LHCN-M2 (cell line): Measurements from ENCODE around the gene WIPI1. TPM values are rescaled to one million over a fixed set of nuclear protein-coding genes. Genes with fewer than 3 reads are reported as not detected.

Source experiments
- DNase-seq: peaks from one replicate; pipeline ENCODE4 v3.0.0-alpha.2; 2012; ENCODE audit warnings: low read depth
- total RNA-seq: library from RNA; depleted of rRNA; stranded (reverse); fragments of >200 nt; gene quantifications from 2 replicates; pipeline ENCODE4 v1.2.3, GENCODE V29; 2014

The WIPI1 gene
- total RNA-seq, 1 experiment from 2014 or later: 37.7 TPM

DNA sequence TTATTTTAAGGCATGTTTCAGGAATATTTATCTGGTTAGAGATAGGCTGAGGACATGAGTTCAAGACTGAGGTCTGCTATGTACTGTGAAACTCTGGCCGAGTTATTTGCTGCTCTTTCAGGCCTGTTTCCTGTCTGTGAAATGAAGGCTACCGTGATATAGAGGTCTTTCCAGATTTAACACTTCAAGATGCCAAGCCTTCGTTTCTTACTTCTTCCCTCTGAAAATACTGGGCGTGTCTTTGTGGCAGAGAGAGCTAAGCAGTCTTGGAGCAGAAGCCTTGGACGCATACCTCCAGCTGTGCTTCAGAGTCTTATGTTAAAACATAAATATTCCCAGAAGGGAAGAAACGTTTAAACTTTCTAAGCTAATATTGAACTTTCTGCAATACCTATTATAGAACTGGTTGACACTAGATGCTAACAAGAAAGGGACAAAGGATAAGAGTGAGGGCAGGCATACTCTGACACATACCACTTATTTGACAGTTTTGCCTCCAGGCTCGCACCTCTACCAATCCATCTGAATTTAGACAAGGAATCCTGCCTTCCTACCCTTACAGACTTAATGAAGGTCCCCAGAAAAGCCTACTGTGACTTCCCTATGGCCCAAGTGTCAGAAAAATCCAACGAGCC, 17.5 kb downstream of the WIPI1 start:
- no peak for DNase-seq

DNA sequence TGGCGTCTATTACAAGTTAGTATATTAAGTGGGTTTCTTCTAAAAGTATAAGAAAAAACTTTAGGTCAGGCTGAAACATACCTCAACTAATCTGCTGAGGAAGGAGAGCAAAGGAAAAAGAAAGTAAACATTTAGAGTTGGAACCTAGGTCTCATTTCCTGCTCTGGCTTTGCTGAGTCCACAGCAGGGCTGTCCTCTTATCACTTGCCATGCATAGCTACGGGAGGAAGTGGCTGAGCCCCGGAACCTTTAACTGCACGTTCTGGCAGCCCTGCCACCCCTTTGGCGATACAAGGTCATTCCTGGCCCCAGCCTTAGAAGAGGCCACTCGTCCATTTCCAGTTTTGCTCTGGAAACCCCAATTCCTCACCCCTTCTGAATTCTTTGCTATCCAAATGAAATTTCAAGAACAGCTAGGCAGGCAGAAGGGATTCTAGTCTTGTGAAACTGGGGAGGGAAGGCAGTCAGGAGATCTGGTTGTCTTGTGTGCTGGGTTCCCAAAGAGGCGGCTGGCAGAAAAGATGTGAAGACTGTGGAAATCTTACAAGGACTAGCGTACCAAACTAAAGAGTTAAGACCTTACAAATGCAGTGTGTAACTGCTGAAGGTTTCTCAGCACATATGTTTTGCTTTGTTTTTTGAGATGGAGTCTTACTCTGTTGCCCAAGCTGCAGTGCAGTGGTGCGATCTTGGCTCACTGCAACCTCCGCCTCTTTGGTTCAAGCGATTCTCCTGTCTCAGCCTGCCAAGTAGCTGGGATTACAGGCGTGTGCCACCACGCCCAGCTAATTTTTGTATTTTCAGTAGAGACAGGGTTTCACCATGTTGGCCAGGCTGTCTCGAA, 19.1 kb downstream of the WIPI1 start:
- no peak for DNase-seq

DNA sequence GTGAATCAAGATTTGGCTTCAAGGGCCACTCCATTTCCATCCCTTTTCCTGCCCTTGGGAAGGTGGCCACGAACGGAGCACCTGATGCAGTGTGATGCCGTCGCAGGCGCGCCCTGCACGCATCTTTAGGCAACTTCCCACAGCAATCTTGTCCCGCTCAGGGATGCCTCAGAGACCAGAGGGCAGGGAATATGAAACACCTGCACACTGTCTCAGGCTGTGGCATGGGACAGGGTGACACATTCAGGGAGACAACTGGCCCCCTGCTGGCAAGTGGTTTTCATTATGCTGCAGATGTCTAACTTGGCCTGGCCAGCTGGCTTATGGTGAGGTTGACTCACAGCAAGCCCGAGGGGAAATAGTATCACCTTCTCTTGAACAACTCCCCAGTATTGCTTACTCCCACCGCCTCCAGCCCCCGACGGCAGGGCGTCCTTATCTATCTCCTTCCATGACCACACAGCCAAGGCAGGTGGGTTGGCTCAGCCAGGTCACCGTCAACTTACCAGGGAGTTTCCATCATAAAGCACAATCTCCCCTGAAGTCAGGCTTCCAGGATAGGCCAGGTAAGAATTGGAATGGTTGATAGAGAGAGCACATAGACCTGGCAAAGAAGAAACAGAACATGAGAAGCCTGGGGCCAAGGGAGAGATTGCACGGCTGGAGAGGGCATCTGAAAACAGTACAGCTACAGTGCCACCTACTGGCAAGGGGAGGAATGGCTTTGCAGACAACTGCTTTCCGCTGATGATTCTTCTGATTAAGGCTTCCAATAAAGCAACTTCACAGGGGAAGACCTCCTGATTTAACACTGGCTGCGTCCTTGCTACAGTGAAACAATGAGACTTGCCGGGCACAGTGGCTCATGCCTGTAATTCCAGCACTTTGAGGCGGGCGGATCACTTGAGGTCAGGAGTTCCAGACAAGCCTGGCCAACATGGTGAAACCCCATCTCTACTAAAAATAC, 21.1 kb downstream of the WIPI1 start:
- peak; percentile 63 for DNase-seq

DNA sequence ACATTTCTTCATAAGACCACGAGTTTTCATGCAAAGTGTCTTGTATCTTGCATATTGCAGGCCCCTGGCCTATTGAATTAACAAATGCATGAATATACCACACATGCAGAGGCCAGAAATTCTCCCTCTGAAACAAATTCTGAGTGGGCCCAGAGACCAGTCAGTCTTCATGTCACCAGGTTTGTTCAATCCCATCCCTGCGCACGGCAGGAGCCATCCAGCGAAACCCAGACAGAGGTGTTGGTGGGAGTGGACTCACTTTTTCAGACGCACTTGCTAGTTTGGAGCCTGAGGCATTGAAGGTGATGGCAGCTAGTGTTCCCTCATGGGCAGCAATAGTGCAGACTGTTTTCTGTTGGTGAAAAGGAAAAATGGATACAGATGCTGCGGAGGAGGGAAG, 21.9 kb downstream of the WIPI1 start:
- DNase-seq: no peak

DNA sequence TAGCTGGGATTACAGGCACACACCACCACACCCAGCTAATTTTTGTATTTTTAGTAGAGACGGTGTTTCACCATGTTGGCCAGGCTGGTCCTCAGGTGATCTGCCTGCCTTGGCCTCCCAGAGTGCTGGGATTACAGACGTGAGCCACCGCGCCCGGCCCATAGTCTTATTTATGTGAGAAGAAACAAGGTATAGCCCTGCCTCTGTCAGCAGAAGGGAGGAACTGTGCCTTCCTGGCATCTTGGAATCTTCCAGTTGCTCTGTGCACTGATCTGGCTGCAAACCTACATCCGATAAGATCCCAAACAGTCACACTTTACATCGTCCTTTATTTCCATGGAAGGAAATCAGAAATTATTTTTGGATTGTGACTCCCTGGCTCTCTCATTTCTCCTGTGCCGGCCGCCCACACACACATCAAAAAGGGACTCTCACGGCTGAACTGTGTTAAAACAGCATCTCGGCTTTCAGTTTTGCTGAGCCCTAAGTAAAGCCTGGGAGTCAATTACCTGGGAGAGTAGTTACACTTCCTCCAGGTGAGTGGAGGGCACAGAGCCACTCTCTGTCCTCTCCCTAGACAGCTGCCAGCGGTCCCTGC, 23.3 kb downstream of the WIPI1 start:
- no peak for DNase-seq

DNA sequence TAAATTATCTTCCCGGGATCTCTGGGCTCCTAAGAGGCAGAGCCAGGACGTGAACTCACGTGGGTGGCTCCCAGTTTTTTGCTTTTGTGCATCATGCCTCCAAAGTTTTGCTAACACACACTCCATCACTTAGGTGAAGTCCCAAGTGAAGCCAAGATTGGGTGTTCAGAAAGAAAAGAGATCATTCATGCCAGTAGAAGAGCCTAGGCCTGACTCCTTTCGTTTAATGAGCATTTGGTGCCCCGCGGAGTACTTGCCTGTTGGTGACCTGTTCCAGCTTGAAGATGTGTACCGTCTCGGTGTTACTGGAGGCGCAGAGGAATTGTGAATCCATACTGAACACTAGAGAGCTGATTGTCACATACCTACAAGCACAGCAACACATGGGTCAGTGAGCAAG, 24.1 kb downstream of the WIPI1 start:
- no peak for DNase-seq

DNA sequence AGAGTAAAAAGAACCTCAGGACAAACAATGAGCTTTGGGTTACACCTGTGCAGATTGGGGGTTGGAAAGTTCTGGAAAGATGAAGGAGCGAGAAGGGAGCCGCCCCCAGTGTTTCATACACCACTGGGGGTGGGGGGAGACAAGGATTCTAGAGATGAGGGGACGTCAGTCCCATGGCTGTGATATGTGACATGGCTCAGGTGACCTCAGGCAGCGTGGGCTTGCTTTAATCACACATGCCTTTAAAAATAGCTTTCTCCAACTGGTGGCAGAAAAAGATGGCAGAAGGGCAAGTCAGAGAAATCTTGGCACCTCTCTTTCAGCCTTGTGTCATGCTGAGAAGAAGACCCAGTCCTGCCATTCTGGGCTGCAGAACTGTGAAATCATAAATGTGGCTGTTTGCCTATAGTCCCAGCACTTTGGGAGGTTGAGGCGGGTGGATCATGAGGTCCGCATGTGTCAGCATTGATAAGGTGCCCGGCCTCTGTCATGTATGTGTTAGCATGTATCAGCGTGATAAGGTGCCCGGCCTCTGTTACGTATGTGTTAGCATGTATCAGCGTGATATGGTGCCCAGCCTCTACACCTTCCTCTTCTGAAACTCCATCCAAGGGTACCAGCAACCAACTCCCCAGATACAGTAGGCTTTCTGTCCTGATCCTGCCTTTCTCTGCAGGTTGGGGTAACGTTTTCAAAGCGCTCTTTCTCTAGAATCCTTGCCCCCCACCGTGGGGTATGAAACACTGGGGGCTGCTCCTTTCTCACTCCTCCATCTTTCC, 25.0 kb downstream of the WIPI1 start:
- DNase-seq: no peak

DNA sequence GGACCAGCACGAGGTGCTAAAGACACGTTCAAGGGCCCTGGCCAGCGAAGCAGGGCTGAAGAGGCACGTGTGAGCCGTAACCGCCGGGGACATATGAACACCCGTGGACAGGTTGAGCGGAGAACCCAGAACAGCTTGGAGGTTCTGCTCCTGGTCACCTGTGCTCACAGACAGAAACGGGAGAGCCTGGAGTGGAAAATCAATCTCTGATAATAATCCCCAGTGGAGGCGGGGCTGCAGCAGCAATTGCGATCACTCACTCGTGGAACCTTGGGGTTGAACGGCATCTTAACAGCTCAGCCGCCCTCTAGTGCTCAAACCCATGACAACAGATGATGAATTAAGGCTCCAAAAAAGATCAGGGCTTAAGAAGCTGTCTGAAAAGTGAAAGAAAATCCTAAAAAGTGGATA, 25.6 kb downstream of the WIPI1 start:
- no peak for DNase-seq

DNA sequence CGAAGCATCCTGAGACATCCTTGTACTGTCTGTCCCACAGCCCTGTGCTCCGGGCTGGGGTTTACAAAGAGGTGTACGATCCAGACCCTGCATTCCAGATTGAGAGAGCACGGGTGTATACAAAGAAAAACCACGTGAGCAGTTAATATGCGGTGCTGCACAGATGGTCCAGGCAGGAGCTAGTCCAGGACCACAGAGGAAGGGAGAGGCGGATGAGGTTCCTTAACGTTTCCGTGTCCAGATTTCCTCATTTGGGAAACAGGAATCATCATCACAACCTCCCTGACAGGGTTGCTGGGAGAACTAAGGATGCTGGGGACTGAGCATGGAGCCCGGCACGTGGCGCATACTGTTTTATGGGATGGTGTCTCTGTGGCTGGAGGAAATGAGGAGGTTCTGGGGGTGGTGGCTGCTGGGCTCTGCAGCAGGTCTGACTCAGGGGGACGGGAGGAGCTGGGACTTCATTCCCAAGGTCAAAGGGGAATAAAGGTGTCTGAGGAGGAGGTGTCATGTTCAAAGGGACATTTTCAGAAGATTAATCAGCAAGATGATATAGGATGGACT, 26.2 kb downstream of the WIPI1 start:
- no peak for DNase-seq

DNA sequence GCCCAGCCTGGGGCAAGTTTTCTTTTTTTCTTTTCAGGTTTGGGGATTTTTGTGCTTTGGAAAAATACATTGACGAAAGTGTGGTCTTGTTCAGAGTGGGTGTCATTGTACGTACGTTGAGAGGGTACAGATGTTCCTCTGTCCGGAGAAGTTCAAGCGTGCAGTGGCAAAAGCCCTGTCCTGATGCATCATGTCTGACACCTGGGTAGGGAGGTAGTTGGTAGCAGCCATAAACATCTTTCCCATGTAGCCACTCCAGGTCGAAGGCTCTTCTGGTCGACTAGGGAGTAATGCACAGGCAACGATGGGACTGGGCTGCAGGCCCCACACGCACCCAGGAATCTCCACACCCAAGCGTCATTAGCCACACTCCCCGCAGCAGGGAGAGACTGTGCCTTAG, 27.4 kb downstream of the WIPI1 start:
- no peak for DNase-seq

DNA sequence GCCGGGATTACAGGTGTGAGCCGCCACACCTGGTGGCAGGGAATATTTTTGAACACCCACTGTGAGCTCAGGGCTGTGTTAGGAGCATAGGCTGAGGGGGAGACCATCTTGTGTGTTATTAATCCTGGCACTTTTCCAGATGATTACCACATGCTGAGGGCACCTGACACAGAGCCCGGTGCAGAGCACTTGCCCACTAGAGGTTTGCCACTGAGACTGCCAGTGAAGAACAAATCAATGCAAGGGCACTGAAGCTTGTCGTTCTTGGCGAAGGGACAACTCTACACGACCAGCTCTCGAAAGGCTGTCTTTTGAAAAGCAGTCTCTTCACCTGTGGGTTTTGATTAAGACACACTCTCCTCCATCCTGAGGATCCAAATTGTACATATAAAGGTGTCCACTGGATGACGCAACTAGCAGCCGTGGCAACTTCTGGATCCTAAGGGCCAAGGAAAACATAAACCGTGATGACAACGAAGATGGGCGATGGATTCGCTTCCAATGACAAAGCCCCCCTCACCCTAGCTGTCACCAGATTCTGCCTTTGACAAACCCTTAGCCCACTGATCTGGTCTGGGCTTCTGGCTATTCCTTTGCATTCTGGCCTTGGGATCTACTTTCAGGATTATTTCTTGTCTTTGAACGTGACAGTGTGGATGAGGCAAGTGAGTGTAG, 28.7 kb downstream of the WIPI1 start:
- no peak for DNase-seq

DNA sequence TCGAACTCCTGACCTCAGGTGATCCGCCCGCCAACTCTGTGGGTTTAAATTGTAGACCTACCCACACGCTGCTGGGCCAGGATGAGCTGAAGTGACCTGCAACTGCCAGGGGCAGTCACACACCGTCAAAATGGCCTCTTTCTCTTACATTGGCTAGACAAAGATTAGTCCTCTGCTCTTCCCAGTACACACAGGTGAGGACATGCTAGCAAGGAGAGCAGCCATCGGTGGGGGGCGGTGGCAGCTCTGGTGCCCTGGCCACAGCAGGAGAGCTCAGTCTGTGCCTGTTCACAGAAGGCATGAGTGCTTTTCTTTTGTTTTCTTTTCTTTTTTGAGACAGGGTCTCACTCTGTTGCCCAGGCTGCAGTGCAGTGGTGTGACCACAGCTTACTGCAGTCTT, 29.7 kb downstream of the WIPI1 start:
- no peak for DNase-seq

DNA sequence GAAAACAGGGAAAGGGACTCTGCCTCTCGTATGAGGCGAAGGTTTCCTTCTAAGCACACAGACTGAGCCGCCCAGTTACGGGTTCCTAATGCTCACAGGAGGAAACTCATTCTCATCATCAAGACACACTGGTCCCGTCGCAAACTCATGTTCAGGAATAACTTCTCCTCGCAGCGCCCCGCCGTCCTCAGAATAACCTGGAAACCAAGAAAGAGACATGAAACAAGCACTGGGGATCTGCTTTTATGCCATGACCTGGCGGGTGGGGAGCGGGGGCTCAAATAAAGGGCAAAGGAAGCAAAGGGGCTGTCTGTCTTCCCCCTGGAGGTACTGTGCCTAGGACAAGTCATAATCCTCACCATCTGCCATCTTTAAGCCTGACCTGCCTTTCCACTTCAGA, 31.3 kb downstream of the WIPI1 start:
- DNase-seq: no peak

DNA sequence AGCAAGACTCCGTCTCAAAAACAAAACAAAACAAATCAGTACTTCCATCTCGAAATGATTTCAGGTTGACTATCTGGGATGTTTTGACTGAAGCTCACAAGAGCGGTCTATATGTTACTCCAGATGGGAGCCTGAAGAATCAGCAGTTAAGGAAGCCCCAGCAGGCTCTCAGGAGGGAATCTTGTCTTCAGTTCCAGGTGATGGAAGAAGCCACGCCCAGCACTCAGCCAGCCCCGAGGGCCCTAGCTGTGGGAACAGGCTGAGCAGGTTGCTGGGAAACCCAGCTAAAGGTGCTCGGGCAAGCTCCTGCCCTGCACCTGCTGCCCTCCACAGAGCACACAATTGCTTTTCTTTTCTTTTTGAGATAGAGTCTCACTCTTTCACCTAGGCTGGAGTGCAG, 32.4 kb downstream of the WIPI1 start:
- no peak for DNase-seq

DNA sequence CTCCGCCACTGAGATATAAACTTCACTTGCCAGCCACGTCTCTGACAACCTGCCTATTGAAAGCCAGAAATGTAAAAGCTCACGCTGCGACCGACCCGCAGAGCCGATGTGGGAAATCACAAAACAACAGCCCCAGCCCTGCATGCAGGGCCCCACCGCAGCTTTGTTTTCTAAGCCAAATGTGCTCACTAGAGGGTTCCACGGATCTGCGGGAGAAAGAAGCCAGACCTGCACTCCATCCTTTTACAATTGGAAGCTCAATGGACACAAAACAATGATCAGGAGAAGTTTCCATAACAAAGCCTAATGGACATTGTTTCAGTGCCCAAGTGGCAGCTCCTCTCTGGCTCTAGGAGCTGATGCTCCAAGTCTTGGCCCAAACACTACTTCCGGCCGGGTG, 33.1 kb downstream of the WIPI1 start:
- DNase-seq: no peak

DNA sequence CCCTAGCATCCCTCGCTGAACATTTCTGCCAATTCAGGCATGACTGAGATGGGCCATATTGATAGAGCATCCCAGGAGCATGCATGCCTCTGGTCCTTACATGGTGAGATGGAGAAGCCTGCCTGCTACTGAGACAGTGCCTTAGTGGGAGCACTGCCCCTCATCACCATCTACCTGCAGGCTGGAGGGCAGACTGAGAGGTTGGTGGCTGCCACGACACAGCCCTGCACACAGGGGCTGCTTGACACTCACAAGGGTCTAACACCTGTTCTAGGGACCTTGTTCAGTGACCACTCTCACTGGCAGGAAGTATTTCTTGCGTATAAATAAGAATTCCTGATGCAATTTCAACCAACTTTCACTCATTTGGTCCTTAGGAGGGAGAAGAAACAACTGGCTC, 34.0 kb downstream of the WIPI1 start:
- DNase-seq: no peak

DNA sequence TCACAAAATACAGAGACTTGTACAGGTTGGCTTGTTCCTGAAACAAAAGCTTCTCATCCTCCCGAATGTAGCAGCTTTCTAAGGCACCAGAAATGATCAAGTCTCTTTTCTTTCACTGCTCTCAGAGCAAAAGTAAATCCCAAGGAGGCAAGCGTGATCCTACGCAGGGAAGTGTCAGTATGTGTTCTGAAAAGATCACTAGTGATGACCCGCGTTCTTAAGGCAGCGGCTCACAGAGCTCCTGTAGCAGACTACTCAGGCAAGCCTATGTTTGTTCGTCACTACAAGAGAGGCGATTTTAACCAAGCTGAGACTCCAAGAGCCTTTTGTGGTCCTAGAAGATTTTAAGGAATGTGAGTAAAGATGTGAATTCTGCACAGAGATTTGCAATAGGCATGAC, 34.5 kb downstream of the WIPI1 start:
- no peak for DNase-seq

DNA sequence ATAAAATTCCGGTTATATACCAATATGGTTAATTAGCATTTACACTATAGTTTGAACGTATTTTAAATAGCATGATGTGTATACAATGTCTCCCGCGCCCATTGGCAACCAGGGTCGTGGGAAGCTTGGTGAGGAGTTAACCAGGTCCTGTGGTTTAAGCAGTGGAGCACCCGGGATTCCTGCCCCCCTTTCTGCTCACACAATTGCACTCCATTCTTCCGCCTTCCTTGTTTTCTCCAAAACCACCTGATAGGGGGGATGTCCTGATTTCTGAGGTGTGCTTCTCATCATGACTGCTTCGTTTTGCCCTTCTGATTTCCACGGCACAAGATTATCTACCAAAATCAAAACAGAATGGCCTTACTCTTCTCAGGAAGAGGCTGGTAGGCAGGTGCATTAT, 35.8 kb downstream of the WIPI1 start:
- no peak for DNase-seq

DNA sequence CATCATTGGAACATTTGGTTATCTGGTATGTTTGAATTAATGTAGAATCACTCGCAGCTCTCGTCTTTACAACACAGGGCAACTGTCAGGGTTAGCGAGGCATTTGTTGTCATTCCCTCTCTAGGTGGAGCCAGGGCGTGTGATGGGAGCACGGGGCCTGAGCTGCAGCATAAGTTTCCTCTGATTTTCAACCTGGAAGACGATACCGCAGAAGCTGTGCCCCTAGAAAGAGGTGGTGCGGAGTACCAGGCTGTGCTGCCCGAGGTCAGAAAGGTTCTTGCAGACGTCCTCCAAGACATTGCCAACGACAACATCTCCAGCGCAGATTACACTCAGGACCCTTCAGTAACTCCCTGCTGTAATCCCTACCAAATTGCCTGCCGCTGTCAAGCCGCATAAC, 37.2 kb downstream of the WIPI1 start:
- DNase-seq: no peak

DNA sequence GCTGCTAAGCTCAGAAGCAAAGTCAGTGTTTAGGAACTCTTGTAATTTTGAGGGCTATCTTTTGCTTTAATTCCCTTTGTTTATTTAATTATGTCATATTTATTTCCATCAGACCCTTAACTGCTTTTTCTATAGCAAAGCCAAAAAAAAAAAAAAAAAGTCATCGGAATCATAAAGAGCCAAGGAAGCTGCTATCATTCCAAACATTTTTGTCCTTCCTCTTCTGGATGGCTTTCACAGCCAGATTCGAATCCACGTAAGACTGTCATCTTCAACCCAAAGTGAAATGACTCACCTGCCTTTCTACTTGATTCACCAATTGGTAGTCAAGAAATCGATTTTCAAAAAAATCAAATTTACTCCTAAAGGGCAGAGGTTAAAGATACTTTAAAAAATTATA, 38.4 kb downstream of the WIPI1 start:
- no peak for DNase-seq
